Smooth muscle cell (in vitro differentiated cells): ENCODE data around the gene TMEM119. TPM values are rescaled to one million over a fixed set of nuclear protein-coding genes. Genes with fewer than 3 reads are reported as not detected.

Experiments
- DNase-seq: peaks from one replicate; lab custom pipeline; 2025; ENCODE audit not compliant: unreplicated experiment; lab: John Stamatoyannopoulos, UW
- H2AFZ ChIP-seq: fragments of 200-600 bp; sonication (generic); 2 replicates; pipeline ENCODE4 v1.6.0; 2016; ENCODE audit warnings: antibody characterized with exemption, low read depth, mild to moderate bottlenecking
- H3F3A ChIP-seq: fragments of 200-600 bp; sonication (generic); 2 replicates; pipeline ENCODE4 v1.6.0; 2017; ENCODE audit warnings: antibody characterized with exemption, low read depth
- H3K27ac ChIP-seq: fragments of 200-600 bp; sonication (generic); 2 replicates; pipeline ENCODE4 v1.5.1; 2016; ENCODE audit warnings: low read depth, mild to moderate bottlenecking
- H3K27me3 ChIP-seq: fragments of 200-600 bp; sonication (generic); 2 replicates; pipeline ENCODE4 v1.6.1; 2016; ENCODE audit warnings: low read depth, mild to moderate bottlenecking
- H3K36me3 ChIP-seq: fragments of 200-600 bp; sonication (generic); 2 replicates; pipeline ENCODE4 v1.5.1; 2016; ENCODE audit warnings: low read depth
- H3K4me1 ChIP-seq: fragments of 200-600 bp; sonication (generic); 2 replicates; pipeline ENCODE4 v1.5.1; 2016; ENCODE audit warnings: low read depth
- H3K4me2 ChIP-seq: fragments of 200-600 bp; sonication (generic); 2 replicates; pipeline ENCODE4 v1.6.0; 2016; ENCODE audit warnings: mild to moderate bottlenecking
- H3K4me3 ChIP-seq: fragments of 200-600 bp; sonication (generic); 2 replicates; pipeline ENCODE4 v1.5.1; 2016; ENCODE audit warnings: mild to moderate bottlenecking
- H3K79me2 ChIP-seq: fragments of 200-600 bp; sonication (generic); 2 replicates; pipeline ENCODE4 v1.6.0; 2016; ENCODE audit warnings: low read depth, mild to moderate bottlenecking
- H3K9ac ChIP-seq: fragments of 200-600 bp; sonication (generic); 2 replicates; pipeline ENCODE4 v1.6.0; 2016; ENCODE audit warnings: low read depth
- H3K9me3 ChIP-seq: fragments of 200-600 bp; sonication (generic); replicated peaks from 2 replicates; pipeline ENCODE4 v1.5.1; 2016; ENCODE audit warnings: low read depth
- H4K20me1 ChIP-seq: fragments of 200-600 bp; sonication (generic); 2 replicates; pipeline ENCODE4 v1.6.0; 2016; ENCODE audit warnings: low read depth
- WGBS: methylation state at CpG from one replicate; pipeline ENCODE4 v1.1.7; 2016; ENCODE audit warnings: low lambda C conversion rate; 5-methylcytosine and 5-hydroxymethylcytosine counted together
- polyA plus RNA-seq: library from polyadenylated mRNA; unstranded; fragments of >200 nt; fragmentation: Nextera tagmentation; extraction: Ambion mirVana; gene quantifications from 2 replicates; pipeline ENCODE4 v1.2.1, GENCODE V29; 2016
- total RNA-seq: library from RNA; depleted of rRNA; stranded (reverse); fragments of >200 nt; gene quantifications from 2 replicates; pipeline ENCODE4 v1.2.3, GENCODE V29; 2014
- TF ChIP-seq, protein P1 (sequence below): fragments of 200-600 bp; sonication (generic); IDR thresholded peaks from 2 replicates; pipeline ENCODE4 v1.5.1; 2017; ENCODE audit warnings: borderline replicate concordance, mild to moderate bottlenecking, antibody characterized with exemption; ENCODE audit not compliant: insufficient read depth, poor library complexity, severe bottlenecking

The TMEM119 gene
- total and polyA plus RNA-seq, 2 experiments from 2014 or later, result 40.9 to 103 TPM

DNA sequence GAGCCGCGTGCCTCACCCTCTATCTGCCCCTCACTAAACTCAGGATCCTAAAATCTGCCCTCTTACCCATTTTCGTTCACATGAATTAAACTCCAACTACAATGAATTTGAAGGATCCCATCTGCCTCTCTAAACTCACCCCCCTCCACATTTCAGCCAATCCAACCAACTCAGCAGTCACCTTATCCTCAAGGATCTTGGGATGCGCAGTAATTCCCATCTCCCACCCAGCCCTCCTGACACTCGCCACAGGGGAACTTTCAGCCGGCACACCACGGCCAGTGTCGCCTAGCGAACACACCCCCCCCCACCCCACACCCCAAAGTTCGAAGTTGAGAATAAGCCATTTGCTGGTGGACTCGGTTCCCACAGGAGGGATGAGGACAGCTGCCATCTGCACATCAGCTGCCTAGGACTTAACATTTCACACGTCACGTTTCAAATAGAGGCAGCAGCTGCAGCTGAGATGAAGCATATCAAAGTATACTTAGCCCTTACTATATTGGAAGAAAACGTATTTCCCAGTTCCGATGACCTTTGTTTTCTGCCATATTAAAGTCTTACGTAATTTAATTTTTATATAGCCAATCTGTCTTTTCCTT, 44.5 kb upstream of the TMEM119 start:
- no peak overlapping the region for H2AFZ ChIP-seq
- DNase-seq, result no peak
- H3K9ac ChIP-seq, result no peak overlapping the region
- TF ChIP-seq, protein P1, sequence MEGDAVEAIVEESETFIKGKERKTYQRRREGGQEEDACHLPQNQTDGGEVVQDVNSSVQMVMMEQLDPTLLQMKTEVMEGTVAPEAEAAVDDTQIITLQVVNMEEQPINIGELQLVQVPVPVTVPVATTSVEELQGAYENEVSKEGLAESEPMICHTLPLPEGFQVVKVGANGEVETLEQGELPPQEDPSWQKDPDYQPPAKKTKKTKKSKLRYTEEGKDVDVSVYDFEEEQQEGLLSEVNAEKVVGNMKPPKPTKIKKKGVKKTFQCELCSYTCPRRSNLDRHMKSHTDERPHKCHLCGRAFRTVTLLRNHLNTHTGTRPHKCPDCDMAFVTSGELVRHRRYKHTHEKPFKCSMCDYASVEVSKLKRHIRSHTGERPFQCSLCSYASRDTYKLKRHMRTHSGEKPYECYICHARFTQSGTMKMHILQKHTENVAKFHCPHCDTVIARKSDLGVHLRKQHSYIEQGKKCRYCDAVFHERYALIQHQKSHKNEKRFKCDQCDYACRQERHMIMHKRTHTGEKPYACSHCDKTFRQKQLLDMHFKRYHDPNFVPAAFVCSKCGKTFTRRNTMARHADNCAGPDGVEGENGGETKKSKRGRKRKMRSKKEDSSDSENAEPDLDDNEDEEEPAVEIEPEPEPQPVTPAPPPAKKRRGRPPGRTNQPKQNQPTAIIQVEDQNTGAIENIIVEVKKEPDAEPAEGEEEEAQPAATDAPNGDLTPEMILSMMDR, result no peak
- H3F3A ChIP-seq, result peaks cover 4% of the 10 kb centered on the region
- WGBS, result 92% methylated on average over 16 of the region's 16 CpGs
- no peak overlapping the region for H3K4me2 ChIP-seq
- no peaks in the 10 kb centered on the region for H4K20me1 ChIP-seq
- no peaks in the 10 kb centered on the region for H3K79me2 ChIP-seq
- H3K27ac ChIP-seq, result no peak overlapping the region
- no peaks in the 10 kb centered on the region for H3K27me3 ChIP-seq
- H3K9me3 ChIP-seq, result no peaks in the 10 kb centered on the region
- peaks cover 10% of the 10 kb centered on the region for H3K36me3 ChIP-seq
- no peak overlapping the region for H3K4me3 ChIP-seq
- peaks cover 17% of the 10 kb centered on the region for H3K4me1 ChIP-seq

DNA sequence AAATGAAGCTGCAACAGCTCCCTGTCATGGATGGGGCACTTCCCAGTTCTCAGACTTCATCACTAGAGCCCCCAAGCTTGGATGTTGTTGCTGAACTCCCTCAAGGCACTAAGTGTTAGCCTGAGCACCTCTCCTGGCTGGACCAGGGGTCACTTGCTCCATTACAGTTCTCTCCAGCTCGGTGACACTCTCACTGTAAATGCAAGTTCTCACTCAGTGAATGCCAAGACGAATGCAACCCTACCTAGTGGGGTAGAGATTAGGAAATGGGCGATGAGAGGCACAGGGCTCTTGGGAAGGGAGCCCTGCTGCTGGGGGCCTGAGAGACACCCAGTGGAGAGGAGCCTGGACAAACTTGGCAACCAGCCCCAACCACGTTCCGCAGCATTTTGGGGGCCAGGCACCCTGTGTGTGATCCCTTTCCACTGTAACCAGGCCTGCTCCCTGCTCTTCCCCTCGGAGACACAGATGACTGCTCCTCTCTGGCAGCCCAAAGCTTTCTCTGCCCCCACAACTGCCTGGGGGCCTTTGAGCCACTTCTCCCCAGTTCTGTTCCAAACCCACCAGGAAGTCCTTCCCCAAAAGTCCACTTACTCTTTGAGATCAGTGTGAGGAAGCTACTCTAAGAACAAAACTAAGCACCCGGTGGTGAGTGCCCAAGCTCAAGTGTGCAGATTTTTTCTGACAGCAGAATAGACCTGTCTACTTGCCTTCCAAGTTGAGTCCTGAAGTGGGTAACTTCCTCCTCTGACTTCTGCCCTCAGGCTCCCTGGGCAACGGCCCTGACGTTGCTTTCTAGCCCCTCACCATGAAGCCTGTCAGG, 43.8 kb upstream of the TMEM119 start:
- no peak overlapping the region for H3K4me2 ChIP-seq
- DNase-seq, result no peak
- no peaks in the 10 kb centered on the region for H3K27me3 ChIP-seq
- no peak overlapping the region for H3K27ac ChIP-seq
- H2AFZ ChIP-seq, result no peak overlapping the region
- no peaks in the 10 kb centered on the region for H3K79me2 ChIP-seq
- TF ChIP-seq, protein P1, result no peak
- peaks cover 3% of the 10 kb centered on the region for H3K36me3 ChIP-seq
- H3K9me3 ChIP-seq, result no peaks in the 10 kb centered on the region
- H4K20me1 ChIP-seq, result no peaks in the 10 kb centered on the region
- H3K4me1 ChIP-seq, result peaks cover 23% of the 10 kb centered on the region
- H3F3A ChIP-seq, result peaks cover 4% of the 10 kb centered on the region
- H3K9ac ChIP-seq, result no peak overlapping the region
- H3K4me3 ChIP-seq, result no peak overlapping the region
- WGBS, result 86% methylated on average over 9 of the region's 9 CpGs

DNA sequence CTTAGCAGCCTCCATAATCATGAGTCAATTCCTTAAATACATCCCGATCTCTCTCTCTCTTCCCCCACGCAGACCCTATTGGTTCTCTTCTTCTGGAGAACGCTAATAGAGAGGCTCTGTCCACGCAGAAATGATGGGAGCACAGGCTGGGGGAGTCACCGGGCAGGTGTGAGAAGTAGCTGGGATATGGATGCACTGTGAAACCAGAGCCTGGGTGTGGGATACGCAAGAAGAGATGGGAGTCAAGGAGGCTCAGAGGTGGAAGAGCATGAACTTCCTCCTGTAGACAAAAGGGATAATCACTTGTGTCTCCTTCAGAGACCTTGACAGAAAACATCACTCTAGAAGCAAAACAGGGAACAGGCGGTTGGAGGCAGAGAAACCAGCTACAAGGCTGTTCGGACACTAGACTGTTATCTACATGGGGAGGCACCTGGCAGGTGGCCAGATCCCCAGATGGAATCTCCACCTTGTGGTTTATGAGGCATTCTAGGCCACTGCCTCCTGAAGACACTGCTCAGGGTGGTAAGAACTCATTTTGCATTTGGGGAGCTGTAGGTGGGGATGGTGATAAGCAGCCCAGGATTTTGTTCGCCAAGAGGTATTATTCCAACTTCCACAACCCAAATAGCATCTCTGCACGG, 43.0 kb upstream of the TMEM119 start:
- Histone ChIP-seq H3K4me3 (no peak overlapping the region), H3K4me2 (no peak overlapping the region), H3K9me3 (no peaks in the 10 kb centered on the region), H2AFZ (no peak overlapping the region), H3F3A (peaks cover 4% of the 10 kb centered on the region), H4K20me1 (no peaks in the 10 kb centered on the region), H3K27ac (no peak overlapping the region), H3K79me2 (no peaks in the 10 kb centered on the region), H3K9ac (no peak overlapping the region), H3K36me3 (no peaks in the 10 kb centered on the region), H3K27me3 (no peaks in the 10 kb centered on the region), H3K4me1 (peaks cover 23% of the 10 kb centered on the region)
- WGBS, result 86% methylated on average over 10 of the region's 10 CpGs
- no peak for DNase-seq
- TF ChIP-seq, protein P1, result no peak
